Measurements from ENCODE around the gene SYNC. TPM values are rescaled to one million over a fixed set of nuclear protein-coding genes. Genes with fewer than 3 reads are reported as not detected.
A peak's percentile ranks its signal among the peaks of the same experiment; 100 is the strongest.

The SYNC gene
- total and polyA plus RNA-seq, 3 experiments from 2014 or later = not detected

DNA sequence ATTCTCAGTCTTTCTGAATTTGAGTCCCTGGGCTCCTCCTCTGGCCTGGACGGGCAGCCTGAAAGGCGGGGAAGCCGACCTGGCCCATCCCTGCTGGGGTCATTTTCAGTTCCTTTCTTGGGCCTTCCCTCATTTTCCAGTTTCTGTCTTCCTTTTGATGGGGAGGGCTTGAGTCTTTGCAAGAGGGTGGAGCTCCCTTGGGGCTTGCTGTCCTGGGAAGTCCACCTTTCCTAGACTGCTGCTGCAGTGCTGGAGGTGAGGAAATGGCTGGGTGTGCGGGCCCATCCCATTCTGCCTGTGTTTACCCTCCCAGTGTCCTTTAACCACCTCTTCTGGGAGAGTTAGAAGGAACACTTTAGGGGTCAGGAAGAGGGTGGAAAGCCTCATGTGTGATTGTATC is 40.4 kb upstream of the SYNC start:
- Mint-ChIP-seq H3K4me3 (peak overlapping the region; percentile 54 to 87 (median 62)), H3K4me1 (peaks cover 0 to 4% (median 3%) of the 10 kb centered on the region in 3 donors), H3K27ac (no peak overlapping the region), H3K9me3 (no peaks in the 10 kb centered on the region), H3K27me3 (peaks cover 8 to 21% of the 10 kb centered on the region in 2 donors), H3K36me3 (no peaks in the 10 kb centered on the region)
- CTCF ChIA-PET = no interaction called here
- Histone ChIP-seq H3K4me3 (ENCODE audit: low read length) (no peak overlapping the region), H3K36me3 (ENCODE audit: insufficient read depth, low read length) (no peaks in the 10 kb centered on the region), H3K27me3 (ENCODE audit: insufficient read depth, low read length, poor library complexity, severe bottlenecking) (peaks cover 10% of the 10 kb centered on the region), H3K27ac (ENCODE audit: low read depth, low read length) (no peak overlapping the region), H3K4me1 (ENCODE audit: insufficient read depth, low read length) (peaks cover 5% of the 10 kb centered on the region), H3K9me3 (ENCODE audit: low read length) (no peaks in the 10 kb centered on the region)
- no peak for DNase-seq
- POLR2A ChIA-PET = no interaction called here

- H3K4me3 ChIP-seq (ENCODE audit: low read length) = no peak overlapping the region
- peaks cover 10% of the 10 kb centered on the region for H3K27me3 ChIP-seq (ENCODE audit: insufficient read depth, low read length, poor library complexity, severe bottlenecking)
- ChIA-PET POLR2A (no interaction called here), CTCF (no interaction called here)
- H3K36me3 ChIP-seq (ENCODE audit: insufficient read depth, low read length) = no peaks in the 10 kb centered on the region
- peak overlapping the region in 1 of 8 donors; percentile 50 for H3K27ac Mint-ChIP-seq
- no peak for DNase-seq
- no peaks in the 10 kb centered on the region for H3K36me3 Mint-ChIP-seq
- H3K27ac ChIP-seq (ENCODE audit: low read depth, low read length) = peak overlapping the region; percentile 54
- H3K9me3 Mint-ChIP-seq = no peaks in the 10 kb centered on the region
- peaks cover 8 to 21% of the 10 kb centered on the region in 2 donors for H3K27me3 Mint-ChIP-seq
- peak overlapping the region; percentile 54 to 87 (median 62) for H3K4me3 Mint-ChIP-seq
- H3K9me3 ChIP-seq (ENCODE audit: low read length) = no peaks in the 10 kb centered on the region
- H3K4me1 ChIP-seq (ENCODE audit: insufficient read depth, low read length) = peaks cover 5% of the 10 kb centered on the region
- H3K4me1 Mint-ChIP-seq = peaks cover 0 to 4% (median 3%) of the 10 kb centered on the region in 3 donors
Measured at GRCh38 chr1:32742199-32742947, 39.8 kb upstream of the SYNC start.

GRCh38 chr1:32741413-32742198 is 39.0 kb upstream of the SYNC start:
- Mint-ChIP-seq H3K9me3 (no peaks in the 10 kb centered on the region), H3K27ac (no peak overlapping the region), H3K36me3 (no peaks in the 10 kb centered on the region), H3K27me3 (peaks cover 8 to 25% of the 10 kb centered on the region in 2 donors), H3K4me3 (peak overlapping the region; percentile 27 to 81 (median 77)), H3K4me1 (peaks cover 0 to 4% (median 3%) of the 10 kb centered on the region in 3 donors)
- ChIA-PET CTCF (no interaction called here), POLR2A (no interaction called here)
- no peaks in the 10 kb centered on the region for H3K36me3 ChIP-seq (ENCODE audit: insufficient read depth, low read length)
- no peaks in the 10 kb centered on the region for H3K9me3 ChIP-seq (ENCODE audit: low read length)
- no peak for DNase-seq
- peaks cover 5% of the 10 kb centered on the region for H3K4me1 ChIP-seq (ENCODE audit: insufficient read depth, low read length)
- H3K27ac ChIP-seq (ENCODE audit: low read depth, low read length) = peak overlapping the region; percentile 61
- peak overlapping the region; percentile 12 for H3K4me3 ChIP-seq (ENCODE audit: low read length)
- H3K27me3 ChIP-seq (ENCODE audit: insufficient read depth, low read length, poor library complexity, severe bottlenecking) = peaks cover 10% of the 10 kb centered on the region

- H3K36me3 Mint-ChIP-seq = no peaks in the 10 kb centered on the region
- Histone ChIP-seq H3K4me3 (ENCODE audit: low read length) (peak overlapping the region; percentile 12), H3K27ac (ENCODE audit: low read depth, low read length) (peak overlapping the region; percentile 61), H3K27me3 (ENCODE audit: insufficient read depth, low read length, poor library complexity, severe bottlenecking) (peaks cover 10% of the 10 kb centered on the region), H3K36me3 (ENCODE audit: insufficient read depth, low read length) (no peaks in the 10 kb centered on the region), H3K4me1 (ENCODE audit: insufficient read depth, low read length) (peaks cover 5% of the 10 kb centered on the region), H3K9me3 (ENCODE audit: low read length) (no peaks in the 10 kb centered on the region)
- DNase-seq = no peak
- CTCF ChIA-PET = no interaction called here
- H3K4me3 Mint-ChIP-seq = peak overlapping the region; percentile 68 to 81 (median 77)
- peaks cover 8 to 26% of the 10 kb centered on the region in 2 donors for H3K27me3 Mint-ChIP-seq
- H3K9me3 Mint-ChIP-seq = no peaks in the 10 kb centered on the region
- no peak overlapping the region for H3K27ac Mint-ChIP-seq
- peaks cover 0 to 4% (median 3%) of the 10 kb centered on the region in 3 donors for H3K4me1 Mint-ChIP-seq
- POLR2A ChIA-PET = no interaction called here
Measured at GRCh38 chr1:32741059-32741412, 38.5 kb upstream of the SYNC start.

GRCh38 chr1:32736812-32737791 is 34.5 kb upstream of the SYNC start:
- Mint-ChIP-seq H3K36me3 (no peaks in the 10 kb centered on the region), H3K4me3 (no peak overlapping the region), H3K4me1 (peaks cover 0 to 4% (median 0%) of the 10 kb centered on the region in 3 donors), H3K27me3 (peaks cover 11 to 16% of the 10 kb centered on the region in 2 donors), H3K27ac (no peak overlapping the region), H3K9me3 (no peaks in the 10 kb centered on the region)
- H3K9me3 ChIP-seq (ENCODE audit: low read length) = no peaks in the 10 kb centered on the region
- H3K4me1 ChIP-seq (ENCODE audit: insufficient read depth, low read length) = peaks cover 5% of the 10 kb centered on the region
- no peak for DNase-seq
- H3K27ac ChIP-seq (ENCODE audit: low read depth, low read length) = no peak overlapping the region
- CTCF ChIA-PET = interaction anchor here (1.4 kb wide), 1 partner anchor 20 kb away, joined by 3 read pairs; no protein-coding TSS in a partner anchor
- no peaks in the 10 kb centered on the region for H3K36me3 ChIP-seq (ENCODE audit: insufficient read depth, low read length)
- POLR2A ChIA-PET = no interaction called here
- H3K27me3 ChIP-seq (ENCODE audit: insufficient read depth, low read length, poor library complexity, severe bottlenecking) = peaks cover 10% of the 10 kb centered on the region
- H3K4me3 ChIP-seq (ENCODE audit: low read length) = no peak overlapping the region

- peaks cover 3 to 5% of the 10 kb centered on the region in 2 donors for H3K27me3 Mint-ChIP-seq
- no peaks in the 10 kb centered on the region for H3K36me3 Mint-ChIP-seq
- no peaks in the 10 kb centered on the region for H3K9me3 ChIP-seq (ENCODE audit: low read length)
- no peak overlapping the region for H3K4me3 ChIP-seq (ENCODE audit: low read length)
- DNase-seq = no peak
- CTCF ChIA-PET = interaction anchor here (1.0 kb wide), 1 partner anchor 44 kb away, joined by 3 read pairs; no protein-coding TSS in a partner anchor
- H3K4me1 Mint-ChIP-seq = peaks cover 6 to 10% (median 9%) of the 10 kb centered on the region in 3 donors
- no peaks in the 10 kb centered on the region for H3K4me1 ChIP-seq (ENCODE audit: insufficient read depth, low read length)
- no peak overlapping the region for H3K27ac ChIP-seq (ENCODE audit: low read depth, low read length)
- no peaks in the 10 kb centered on the region for H3K36me3 ChIP-seq (ENCODE audit: insufficient read depth, low read length)
- POLR2A ChIA-PET = interaction anchor here (0.6 kb wide), 1 partner anchor 11 kb away, joined by 3 read pairs; no protein-coding TSS in a partner anchor
- no peaks in the 10 kb centered on the region for H3K27me3 ChIP-seq (ENCODE audit: insufficient read depth, low read length, poor library complexity, severe bottlenecking)
- no peaks in the 10 kb centered on the region for H3K9me3 Mint-ChIP-seq
- H3K4me3 Mint-ChIP-seq = no peak overlapping the region
- no peak overlapping the region for H3K27ac Mint-ChIP-seq
Measured at GRCh38 chr1:32733582-32734321, 31.2 kb upstream of the SYNC start.

Measured in CD8-positive, alpha-beta memory T cell (primary cell).